WTC11 (cell line): Measurements from ENCODE around the gene MYOM3. TPM values are rescaled to one million over a fixed set of nuclear protein-coding genes. Genes with fewer than 3 reads are reported as not detected.

Source experiments
- ATAC-seq: fragments of 200-7000 bp; cut with Tn5 transposase; 2 replicates; pipeline ENCODE4 v1.10.0; 2021; ENCODE audit warnings: mild to moderate bottlenecking, moderate library complexity
- CTCF ChIA-PET: fragments of 300-600 bp; sonication (Branson Sonifier 250); formaldehyde crosslinking; loops from one replicate; lab custom pipeline; 2021; ENCODE audit warnings: antibody characterized with exemption; lab: Charles Lee
- POLR2A ChIA-PET: fragments of 350-600 bp; sonication (Branson Sonifier 250); formaldehyde crosslinking; loops from one replicate; lab custom pipeline; 2021; ENCODE audit warnings: antibody characterized with exemption; lab: Charles Lee
- DNase-seq: peaks from one replicate; pipeline ENCODE4 v3.0.0; 2021; ENCODE audit warnings: low spot score
- H3K27ac Mint-ChIP-seq: 2 replicates; pipeline ENCODE4 v1.8.0; 2021; ENCODE audit warnings: mixed read lengths
- H3K27me3 Mint-ChIP-seq: 2 replicates; pipeline ENCODE4 v1.8.0; 2021; ENCODE audit warnings: low read depth, mild to moderate bottlenecking, moderate library complexity, mixed read lengths
- H3K36me3 Mint-ChIP-seq: 2 replicates; pipeline ENCODE4 v1.8.0; 2021; ENCODE audit warnings: mixed read lengths
- H3K4me1 Mint-ChIP-seq: 2 replicates; pipeline ENCODE4 v1.8.0; 2022; ENCODE audit warnings: mixed read lengths
- H3K4me3 Mint-ChIP-seq: 2 replicates; pipeline ENCODE4 v1.8.0; 2021; ENCODE audit warnings: mild to moderate bottlenecking, moderate library complexity, mixed read lengths
- H3K9me3 Mint-ChIP-seq: 2 replicates; pipeline ENCODE4 v1.8.0; 2021; ENCODE audit warnings: mixed read lengths
- ATF1 ChIP-seq: sonication (generic); formaldehyde crosslinking; IDR thresholded peaks from 2 replicates; pipeline ENCODE4 v1.8.1; 2023; ENCODE audit warnings: mild to moderate bottlenecking, moderate library complexity, missing genetic modification reagents
- CREM ChIP-seq: sonication (generic); formaldehyde crosslinking; IDR thresholded peaks from 2 replicates; pipeline ENCODE4 v1.8.1; 2022; ENCODE audit warnings: mild to moderate bottlenecking, missing genetic modification reagents, moderate library complexity
- ERG ChIP-seq: fragments of 250-450 bp; sonication (Bioruptor Pico); IDR thresholded peaks from 2 replicates; pipeline ENCODE4 v1.8.0; 2021; ENCODE audit warnings: mild to moderate bottlenecking
- ETV6 ChIP-seq: sonication (generic); formaldehyde crosslinking; IDR thresholded peaks from 2 replicates; pipeline ENCODE4 v1.8.1; 2022; ENCODE audit warnings: mild to moderate bottlenecking, missing genetic modification reagents
- FOXJ3 ChIP-seq: sonication (generic); formaldehyde crosslinking; IDR thresholded peaks from 2 replicates; pipeline ENCODE4 v1.9.0; 2021; ENCODE audit warnings: missing genetic modification reagents, mild to moderate bottlenecking, borderline replicate concordance
- GABPB1 ChIP-seq: sonication (generic); formaldehyde crosslinking; IDR thresholded peaks from 2 replicates; pipeline ENCODE4 v1.8.1; 2023; ENCODE audit warnings: mild to moderate bottlenecking, missing genetic modification reagents
- IRF2 ChIP-seq: sonication (generic); formaldehyde crosslinking; IDR thresholded peaks from 2 replicates; pipeline ENCODE4 v1.8.0; 2022; ENCODE audit warnings: low read depth, missing genetic modification reagents, borderline replicate concordance
- JAZF1 ChIP-seq: fragments of 250-450 bp; sonication (Bioruptor Pico); IDR thresholded peaks from 2 replicates; pipeline ENCODE4 v1.9.0; 2021; ENCODE audit warnings: moderate library complexity, mild to moderate bottlenecking, inconsistent platforms
- JUN ChIP-seq: sonication (generic); formaldehyde crosslinking; IDR thresholded peaks from 2 replicates; pipeline ENCODE4 v1.8.0; 2023; ENCODE audit warnings: mild to moderate bottlenecking, missing genetic modification reagents
- KAT7 ChIP-seq: sonication (generic); formaldehyde crosslinking; IDR thresholded peaks from 2 replicates; pipeline ENCODE4 v1.8.1; 2023; ENCODE audit warnings: missing genetic modification reagents, mild to moderate bottlenecking, borderline replicate concordance
- NFATC4 ChIP-seq: fragments of 250-450 bp; sonication (Bioruptor Pico); IDR thresholded peaks from 2 replicates; pipeline ENCODE4 v1.9.0; 2021; ENCODE audit warnings: mild to moderate bottlenecking
- TCF7 ChIP-seq: sonication (generic); formaldehyde crosslinking; IDR thresholded peaks from 2 replicates; pipeline ENCODE4 v1.8.0; 2022; ENCODE audit warnings: mild to moderate bottlenecking, low read depth, missing genetic modification reagents, moderate library complexity
- ZBTB21 ChIP-seq: sonication (generic); formaldehyde crosslinking; IDR thresholded peaks from 2 replicates; pipeline ENCODE4 v1.8.1; 2023; ENCODE audit warnings: mild to moderate bottlenecking, missing genetic modification reagents, borderline replicate concordance
- ZMAT4 ChIP-seq: fragments of 250-450 bp; sonication (Bioruptor Pico); IDR thresholded peaks from 2 replicates; pipeline ENCODE4 v1.9.0; 2021; ENCODE audit warnings: mild to moderate bottlenecking
- ZNF138 ChIP-seq: sonication (generic); formaldehyde crosslinking; conservative IDR thresholded peaks from 2 replicates; pipeline ENCODE4 v1.8.1; 2022; ENCODE audit warnings: mild to moderate bottlenecking, moderate library complexity, missing genetic modification reagents
- ZNF219 ChIP-seq: sonication (generic); formaldehyde crosslinking; IDR thresholded peaks from 2 replicates; pipeline ENCODE4 v1.8.0; 2023; ENCODE audit warnings: missing genetic modification reagents, mild to moderate bottlenecking, borderline replicate concordance
- ZNF423 ChIP-seq: fragments of 250-450 bp; sonication (Bioruptor Pico); IDR thresholded peaks from 2 replicates; pipeline ENCODE4 v2.1.2; 2022; ENCODE audit warnings: mild to moderate bottlenecking, moderate library complexity
- ZNF671 ChIP-seq: fragments of 250-450 bp; sonication (Bioruptor Pico); IDR thresholded peaks from 2 replicates; pipeline ENCODE4 v1.8.0; 2021; ENCODE audit warnings: mild to moderate bottlenecking
- total RNA-seq: library from RNA; stranded (reverse); gene quantifications from 3 replicates; pipeline ENCODE4 v1.2.3, GENCODE V29; 2021
- TF ChIP-seq, protein P1 (sequence below): sonication (generic); formaldehyde crosslinking; IDR thresholded peaks from 2 replicates; pipeline ENCODE4 v1.8.1; 2022; ENCODE audit warnings: mild to moderate bottlenecking, missing genetic modification reagents, moderate library complexity, borderline replicate concordance
- TF ChIP-seq, protein P2 (sequence below): fragments of 250-450 bp; sonication (Bioruptor Pico); IDR thresholded peaks from 2 replicates; pipeline ENCODE4 v1.9.0; 2021; ENCODE audit warnings: mild to moderate bottlenecking, borderline replicate concordance
- TF ChIP-seq, protein P3 (sequence below): sonication (generic); formaldehyde crosslinking; IDR thresholded peaks from 2 replicates; pipeline ENCODE4 v1.8.1; 2022; ENCODE audit warnings: missing genetic modification reagents, borderline replicate concordance

MYOM3 gene
- total RNA-seq, 1 experiment from 2014 or later: 0.13 TPM

GRCh38 chr1:24082372-24082771 lies 29.6 kb downstream of the MYOM3 start:
- TF ChIP-seq, protein P1, sequence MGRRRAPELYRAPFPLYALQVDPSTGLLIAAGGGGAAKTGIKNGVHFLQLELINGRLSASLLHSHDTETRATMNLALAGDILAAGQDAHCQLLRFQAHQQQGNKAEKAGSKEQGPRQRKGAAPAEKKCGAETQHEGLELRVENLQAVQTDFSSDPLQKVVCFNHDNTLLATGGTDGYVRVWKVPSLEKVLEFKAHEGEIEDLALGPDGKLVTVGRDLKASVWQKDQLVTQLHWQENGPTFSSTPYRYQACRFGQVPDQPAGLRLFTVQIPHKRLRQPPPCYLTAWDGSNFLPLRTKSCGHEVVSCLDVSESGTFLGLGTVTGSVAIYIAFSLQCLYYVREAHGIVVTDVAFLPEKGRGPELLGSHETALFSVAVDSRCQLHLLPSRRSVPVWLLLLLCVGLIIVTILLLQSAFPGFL: no peak
- TF ChIP-seq, protein P2, sequence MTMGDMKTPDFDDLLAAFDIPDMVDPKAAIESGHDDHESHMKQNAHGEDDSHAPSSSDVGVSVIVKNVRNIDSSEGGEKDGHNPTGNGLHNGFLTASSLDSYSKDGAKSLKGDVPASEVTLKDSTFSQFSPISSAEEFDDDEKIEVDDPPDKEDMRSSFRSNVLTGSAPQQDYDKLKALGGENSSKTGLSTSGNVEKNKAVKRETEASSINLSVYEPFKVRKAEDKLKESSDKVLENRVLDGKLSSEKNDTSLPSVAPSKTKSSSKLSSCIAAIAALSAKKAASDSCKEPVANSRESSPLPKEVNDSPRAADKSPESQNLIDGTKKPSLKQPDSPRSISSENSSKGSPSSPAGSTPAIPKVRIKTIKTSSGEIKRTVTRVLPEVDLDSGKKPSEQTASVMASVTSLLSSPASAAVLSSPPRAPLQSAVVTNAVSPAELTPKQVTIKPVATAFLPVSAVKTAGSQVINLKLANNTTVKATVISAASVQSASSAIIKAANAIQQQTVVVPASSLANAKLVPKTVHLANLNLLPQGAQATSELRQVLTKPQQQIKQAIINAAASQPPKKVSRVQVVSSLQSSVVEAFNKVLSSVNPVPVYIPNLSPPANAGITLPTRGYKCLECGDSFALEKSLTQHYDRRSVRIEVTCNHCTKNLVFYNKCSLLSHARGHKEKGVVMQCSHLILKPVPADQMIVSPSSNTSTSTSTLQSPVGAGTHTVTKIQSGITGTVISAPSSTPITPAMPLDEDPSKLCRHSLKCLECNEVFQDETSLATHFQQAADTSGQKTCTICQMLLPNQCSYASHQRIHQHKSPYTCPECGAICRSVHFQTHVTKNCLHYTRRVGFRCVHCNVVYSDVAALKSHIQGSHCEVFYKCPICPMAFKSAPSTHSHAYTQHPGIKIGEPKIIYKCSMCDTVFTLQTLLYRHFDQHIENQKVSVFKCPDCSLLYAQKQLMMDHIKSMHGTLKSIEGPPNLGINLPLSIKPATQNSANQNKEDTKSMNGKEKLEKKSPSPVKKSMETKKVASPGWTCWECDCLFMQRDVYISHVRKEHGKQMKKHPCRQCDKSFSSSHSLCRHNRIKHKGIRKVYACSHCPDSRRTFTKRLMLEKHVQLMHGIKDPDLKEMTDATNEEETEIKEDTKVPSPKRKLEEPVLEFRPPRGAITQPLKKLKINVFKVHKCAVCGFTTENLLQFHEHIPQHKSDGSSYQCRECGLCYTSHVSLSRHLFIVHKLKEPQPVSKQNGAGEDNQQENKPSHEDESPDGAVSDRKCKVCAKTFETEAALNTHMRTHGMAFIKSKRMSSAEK (CRISPR knock-in tag): no peak
- no peak for TF ChIP-seq NFATC4 (CRISPR knock-in tag)
- Mint-ChIP-seq H3K36me3 (no peaks in the 10 kb centered on the region), H3K27me3 (no peaks in the 10 kb centered on the region; the same call in 1 of the 2 replicates), H3K27ac (no peak overlapping the region), H3K4me3 (no peak overlapping the region), H3K4me1 (peaks cover 12% of the 10 kb centered on the region), H3K9me3 (no peaks in the 10 kb centered on the region)
- CTCF ChIA-PET: interaction anchor here (1.1 to 1.5 kb wide), 4 partner anchors 11 to 68 kb away, joined by 3 to 8 read pairs (median 4); no protein-coding TSS in a partner anchor
- no peak for ATAC-seq
- POLR2A ChIA-PET: no interaction called here
- no peak for DNase-seq

DNA sequence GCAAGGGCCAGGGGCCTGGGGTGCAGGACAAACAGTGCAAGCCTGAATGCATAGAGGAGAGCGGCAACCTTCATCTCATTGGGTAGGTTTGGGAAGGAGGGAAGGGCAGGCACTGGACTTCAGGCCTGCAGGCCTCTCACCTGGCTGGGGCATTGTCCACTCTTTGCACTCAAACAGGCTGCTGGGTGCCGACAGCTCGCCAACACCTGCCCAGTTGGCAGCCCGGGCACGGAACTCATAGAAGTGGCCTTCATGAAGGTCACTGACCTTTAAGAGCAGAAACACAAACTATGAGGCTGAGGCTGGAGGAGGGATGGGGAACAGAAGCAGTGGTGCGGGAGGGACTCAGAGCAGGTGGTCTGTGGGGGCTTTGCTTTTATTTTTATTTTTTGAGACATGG lies 30.7 kb downstream of the MYOM3 start:
- Mint-ChIP-seq H3K27ac (no peak overlapping the region), H3K9me3 (no peaks in the 10 kb centered on the region), H3K4me3 (no peak overlapping the region), H3K36me3 (no peaks in the 10 kb centered on the region), H3K27me3 (no peaks in the 10 kb centered on the region; the same call in 1 of the 2 replicates), H3K4me1 (peaks cover 16% of the 10 kb centered on the region)
- TF ChIP-seq ATF1 (CRISPR knock-in tag): no peak
- no peak for TF ChIP-seq JAZF1 (CRISPR knock-in tag)
- TF ChIP-seq, protein P3, sequence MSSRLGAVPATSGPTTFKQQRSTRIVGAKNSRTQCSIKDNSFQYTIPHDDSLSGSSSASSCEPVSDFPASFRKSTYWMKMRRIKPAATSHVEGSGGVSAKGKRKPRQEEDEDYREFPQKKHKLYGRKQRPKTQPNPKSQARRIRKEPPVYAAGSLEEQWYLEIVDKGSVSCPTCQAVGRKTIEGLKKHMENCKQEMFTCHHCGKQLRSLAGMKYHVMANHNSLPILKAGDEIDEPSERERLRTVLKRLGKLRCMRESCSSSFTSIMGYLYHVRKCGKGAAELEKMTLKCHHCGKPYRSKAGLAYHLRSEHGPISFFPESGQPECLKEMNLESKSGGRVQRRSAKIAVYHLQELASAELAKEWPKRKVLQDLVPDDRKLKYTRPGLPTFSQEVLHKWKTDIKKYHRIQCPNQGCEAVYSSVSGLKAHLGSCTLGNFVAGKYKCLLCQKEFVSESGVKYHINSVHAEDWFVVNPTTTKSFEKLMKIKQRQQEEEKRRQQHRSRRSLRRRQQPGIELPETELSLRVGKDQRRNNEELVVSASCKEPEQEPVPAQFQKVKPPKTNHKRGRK (CRISPR knock-in tag): no peak
- TF ChIP-seq KAT7 (CRISPR knock-in tag): no peak
- TF ChIP-seq ZNF671 (CRISPR knock-in tag): no peak
- no peak for TF ChIP-seq CREM (CRISPR knock-in tag)
- no peak for TF ChIP-seq FOXJ3 (CRISPR knock-in tag)
- no peak for TF ChIP-seq ZNF138 (CRISPR knock-in tag)
- TF ChIP-seq ERG: no peak
- TF ChIP-seq JUN (CRISPR knock-in tag): no peak
- no peak for TF ChIP-seq ZNF219 (CRISPR knock-in tag)
- no peak for TF ChIP-seq IRF2 (CRISPR knock-in tag)
- no peak for TF ChIP-seq TCF7
- no peak for TF ChIP-seq ZBTB21 (CRISPR knock-in tag)
- TF ChIP-seq ZNF423 (CRISPR knock-in tag): no peak
- TF ChIP-seq GABPB1 (CRISPR knock-in tag): no peak
- TF ChIP-seq ZMAT4 (CRISPR knock-in tag): no peak
- TF ChIP-seq ETV6 (CRISPR knock-in tag): no peak
- ATAC-seq (no peak), DNase-seq (no peak)
- POLR2A ChIA-PET: no interaction called here
- CTCF ChIA-PET: interaction anchor here (1.1 to 1.6 kb wide), 3 partner anchors 14 to 69 kb away, joined by 3 to 4 read pairs (median 4); no protein-coding TSS in a partner anchor
